Activated B cell treated with CpG ODN at 0.5 μM for 24 hours (primary cell): Measurements from ENCODE around the gene ATXN7L2. TPM values are rescaled to one million over a fixed set of nuclear protein-coding genes. Genes with fewer than 3 reads are reported as not detected.

Experiments
- ATAC-seq: fragments of 200-7000 bp; cut with Tn5 transposase; one replicate; pipeline ENCODE4 v1.10.0; 2021; ENCODE audit warnings: low read depth, mild to moderate bottlenecking, moderate library complexity
- CTCF ChIA-PET: fragments of 350-600 bp; sonication (Branson Sonifier 250); formaldehyde crosslinking; loops from one replicate; lab custom pipeline; 2021; ENCODE audit warnings: antibody characterized with exemption; lab: Charles Lee
- POLR2A ChIA-PET: fragments of 350-600 bp; sonication (Branson Sonifier 250); formaldehyde crosslinking; loops from one replicate; lab custom pipeline; 2021; ENCODE audit warnings: antibody characterized with exemption; lab: Charles Lee
- DNase-seq: peaks from one replicate; pipeline ENCODE4 v3.0.0; 2022
- H3K27ac Mint-ChIP-seq: one replicate; pipeline ENCODE4 v1.8.0; 2020; ENCODE audit warnings: mixed read lengths
- H3K27me3 Mint-ChIP-seq: one replicate; pipeline ENCODE4 v1.8.0; 2021; ENCODE audit warnings: mixed read lengths
- H3K36me3 Mint-ChIP-seq: one replicate; pipeline ENCODE4 v1.8.0; 2021; ENCODE audit warnings: low read depth, mixed read lengths
- H3K4me1 Mint-ChIP-seq: one replicate; pipeline ENCODE4 v1.8.0; 2021; ENCODE audit warnings: mixed read lengths
- H3K4me3 Mint-ChIP-seq: one replicate; pipeline ENCODE4 v1.8.0; 2020; ENCODE audit warnings: mild to moderate bottlenecking, mixed read lengths
- H3K9me3 Mint-ChIP-seq: one replicate; pipeline ENCODE4 v1.8.0; 2020; ENCODE audit warnings: mixed read lengths
- intact Hi-C: fragments of 100-400 bp; cut with micrococcal nuclease; formaldehyde crosslinking; loops from one replicate; pipeline ENCODE4 v1.15.1; 2024
- total RNA-seq: library from RNA; stranded (reverse); gene quantifications from 2 replicates; pipeline ENCODE4 v1.2.3, GENCODE V29; 2022
- TF ChIP-seq, protein P1 (sequence below): fragments of 200-600 bp; IDR thresholded peaks from one replicate; pipeline ENCODE4 v1.8.0; 2022; ENCODE audit warnings: antibody characterized with exemption, mild to moderate bottlenecking

Gene ATXN7L2
- total RNA-seq, 1 donor from 2014 or later, result 7.5 TPM

GRCh38 chr1:109527098-109527811 is 43.5 kb downstream of the ATXN7L2 start:
- no peaks in the 10 kb centered on the region for H3K36me3 Mint-ChIP-seq
- peak; percentile 54 for ATAC-seq
- H3K27ac Mint-ChIP-seq, result peak overlapping the region; percentile 42
- CTCF ChIA-PET, result interaction anchor here (1.4 to 10.5 kb wide), 2 partner anchors 19 to 28 kb away, joined by 3 to 375 read pairs; partner anchors contain the start of genes AMIGO1 and CYB561D1
- H3K4me1 Mint-ChIP-seq, result peaks cover 5% of the 10 kb centered on the region
- H3K9me3 Mint-ChIP-seq, result no peaks in the 10 kb centered on the region
- H3K27me3 Mint-ChIP-seq, result no peaks in the 10 kb centered on the region
- POLR2A ChIA-PET, result no interaction called here
- no peak for DNase-seq
- TF ChIP-seq, protein P1, sequence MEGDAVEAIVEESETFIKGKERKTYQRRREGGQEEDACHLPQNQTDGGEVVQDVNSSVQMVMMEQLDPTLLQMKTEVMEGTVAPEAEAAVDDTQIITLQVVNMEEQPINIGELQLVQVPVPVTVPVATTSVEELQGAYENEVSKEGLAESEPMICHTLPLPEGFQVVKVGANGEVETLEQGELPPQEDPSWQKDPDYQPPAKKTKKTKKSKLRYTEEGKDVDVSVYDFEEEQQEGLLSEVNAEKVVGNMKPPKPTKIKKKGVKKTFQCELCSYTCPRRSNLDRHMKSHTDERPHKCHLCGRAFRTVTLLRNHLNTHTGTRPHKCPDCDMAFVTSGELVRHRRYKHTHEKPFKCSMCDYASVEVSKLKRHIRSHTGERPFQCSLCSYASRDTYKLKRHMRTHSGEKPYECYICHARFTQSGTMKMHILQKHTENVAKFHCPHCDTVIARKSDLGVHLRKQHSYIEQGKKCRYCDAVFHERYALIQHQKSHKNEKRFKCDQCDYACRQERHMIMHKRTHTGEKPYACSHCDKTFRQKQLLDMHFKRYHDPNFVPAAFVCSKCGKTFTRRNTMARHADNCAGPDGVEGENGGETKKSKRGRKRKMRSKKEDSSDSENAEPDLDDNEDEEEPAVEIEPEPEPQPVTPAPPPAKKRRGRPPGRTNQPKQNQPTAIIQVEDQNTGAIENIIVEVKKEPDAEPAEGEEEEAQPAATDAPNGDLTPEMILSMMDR, result no peak
- intact Hi-C loops, result no loop called here
- H3K4me3 Mint-ChIP-seq, result no peak overlapping the region

GRCh38 chr1:109527846-109528695 is 44.4 kb downstream of the ATXN7L2 start:
- Mint-ChIP-seq H3K27me3 (no peaks in the 10 kb centered on the region), H3K4me3 (no peak overlapping the region), H3K36me3 (no peaks in the 10 kb centered on the region), H3K9me3 (no peaks in the 10 kb centered on the region), H3K4me1 (peaks cover 11% of the 10 kb centered on the region), H3K27ac (no peak overlapping the region)
- TF ChIP-seq, protein P1, result no peak
- CTCF ChIA-PET, result interaction anchor here (1.4 to 10.5 kb wide), 2 partner anchors 18 to 28 kb away, joined by 3 to 375 read pairs; partner anchors contain the start of genes AMIGO1 and CYB561D1
- POLR2A ChIA-PET, result no interaction called here
- ATAC-seq (no peak), DNase-seq (no peak)
- intact Hi-C loops, result no loop called here

- TF ChIP-seq, protein P1, result no peak
- DNase-seq, result no peak
- no peaks in the 10 kb centered on the region for H3K27me3 Mint-ChIP-seq
- peaks cover 11% of the 10 kb centered on the region for H3K4me1 Mint-ChIP-seq
- intact Hi-C loops, result no loop called here
- H3K9me3 Mint-ChIP-seq, result no peaks in the 10 kb centered on the region
- ChIA-PET CTCF (interaction anchor here (0.7 to 10.5 kb wide), 3 partner anchors 18 to 94 kb away, joined by 3 to 375 read pairs (median 3); partner anchors contain the start of genes AMIGO1 and CYB561D1), POLR2A (no interaction called here)
- H3K27ac Mint-ChIP-seq, result no peak overlapping the region
- no peak overlapping the region for H3K4me3 Mint-ChIP-seq
- H3K36me3 Mint-ChIP-seq, result no peaks in the 10 kb centered on the region
- no peak for ATAC-seq
Measured at GRCh38 chr1:109528712-109529111, 45.0 kb downstream of the ATXN7L2 start.

GRCh38 chr1:109529881-109530456 is 46.3 kb downstream of the ATXN7L2 start:
- no peak overlapping the region for H3K4me3 Mint-ChIP-seq
- no peaks in the 10 kb centered on the region for H3K9me3 Mint-ChIP-seq
- POLR2A ChIA-PET, result interaction anchor here (0.6 to 1.1 kb wide), 4 partner anchors 36 to 429 kb away, joined by 3 to 5 read pairs (median 4); partner anchors contain the start of gene CYB561D1
- CTCF ChIA-PET, result interaction anchor here (1.0 to 10.5 kb wide), 5 partner anchors 30 to 455 kb away, joined by 3 to 375 read pairs (median 4); partner anchors contain the start of genes AHCYL1, AMIGO1 and CYB561D1
- peaks cover 11% of the 10 kb centered on the region for H3K4me1 Mint-ChIP-seq
- no peaks in the 10 kb centered on the region for H3K27me3 Mint-ChIP-seq
- ATAC-seq (no peak), DNase-seq (no peak)
- TF ChIP-seq, protein P1, result no peak
- intact Hi-C loops, result no loop called here
- H3K36me3 Mint-ChIP-seq, result no peaks in the 10 kb centered on the region
- H3K27ac Mint-ChIP-seq, result no peak overlapping the region
